ENCODE data around the gene PFKFB3.
"Not testable (repeated sequence)": the region's sequence is repeated elsewhere in the genome, so short reads cannot be mapped to it uniquely, and the experiment has no call there.

The PFKFB3 gene

GRCh38 chr10:6292741-6293151, 90.0 kb downstream of the PFKFB3 start (continued):
- TF ChIP-seq PRDM6 (tag by site-specific recombination; IDR thresholded peaks at IDR 0.05) (peak; percentile 57), KLF8 (tag by site-specific recombination; IDR thresholded peaks at IDR 0.05) (no peak), ZNF280D (tag by site-specific recombination; IDR thresholded peaks at IDR 0.05) (no peak), TRIM28 (IDR thresholded peaks at IDR 0.05; ENCODE audit: borderline replicate concordance, low read length) (no peak; the same call in 1 of the 2 replicates), ZNF26 (tag by site-specific recombination; IDR thresholded peaks at IDR 0.05) (no peak), HIC1 (tag by site-specific recombination; IDR thresholded peaks at IDR 0.05) (no peak), ZNF350 (tag by site-specific recombination; IDR thresholded peaks at IDR 0.05) (no peak), REST (tag by site-specific recombination; IDR thresholded peaks at IDR 0.05) (no peak), ZNF132 (tag by site-specific recombination; IDR thresholded peaks at IDR 0.05; ENCODE audit: borderline replicate concordance) (no peak), ZNF654 (tag by site-specific recombination; IDR thresholded peaks at IDR 0.05; ENCODE audit: low read depth) (no peak)

- H3K4me3 ChIP-seq (ENCODE audit: low read depth, low read length); H3K36me3 ChIP-seq (ENCODE audit: control insufficient read depth in 2 of 2, insufficient read depth in 1 of 2, low read length in 2 of 2); H3K27ac ChIP-seq (ENCODE audit: extremely low read depth, low read depth, low read length); H3K9me3 ChIP-seq (ENCODE audit: control insufficient read depth, insufficient read depth, low read depth, low read length); POLR2A ChIA-PET; H3K4me1 ChIP-seq (ENCODE audit: control insufficient read depth, insufficient read depth, low read length); CTCF ChIA-PET: not testable (repeated sequence)
These were observed 93.7 kb downstream of the PFKFB3 start for GRCh38 chr10:6296425-6296824.

GRCh38 chr10:6296828-6297251, 94.1 kb downstream of the PFKFB3 start:
- Histone ChIP-seq H3K4me3 (ENCODE audit: low read depth, low read length) (no peak overlapping the region), H3K4me1 (ENCODE audit: control insufficient read depth, insufficient read depth, low read length) (no peaks in the 10 kb centered on the region), H3K9me3 (ENCODE audit: control insufficient read depth, insufficient read depth, low read depth, low read length) (no peaks in the 10 kb centered on the region), H3K36me3 (ENCODE audit: control insufficient read depth in 2 of 2, insufficient read depth in 1 of 2, low read length in 2 of 2) (no peaks in the 10 kb centered on the region), H3K27ac (ENCODE audit: extremely low read depth, low read depth, low read length) (no peak overlapping the region)
- no peak for TF ChIP-seq ZSCAN23 (tag by site-specific recombination; IDR thresholded peaks at IDR 0.05)
- TF ChIP-seq ZNF510 (tag by site-specific recombination; IDR thresholded peaks at IDR 0.05; ENCODE audit: insufficient replicate concordance), result no peak
- TF ChIP-seq ZNF704 (tag by site-specific recombination; IDR thresholded peaks at IDR 0.05), result no peak
- TF ChIP-seq ZNF248 (tag by site-specific recombination; IDR thresholded peaks at IDR 0.05), result no peak
- TF ChIP-seq ZNF544 (tag by site-specific recombination; IDR thresholded peaks at IDR 0.05), result no peak
- TF ChIP-seq ZNF48 (tag by site-specific recombination; IDR thresholded peaks at IDR 0.05), result no peak
- TF ChIP-seq ZFP69B (tag by site-specific recombination; IDR thresholded peaks at IDR 0.05), result no peak
- CTCF ChIA-PET, result interaction anchor here (0.6 kb wide), 1 partner anchor 114 kb away, joined by 6 read pairs; no protein-coding TSS in a partner anchor
- POLR2A ChIA-PET, result no interaction called here
